ENCODE measurements around the gene VASH1.

Gene VASH1

GRCh38 chr14:76784881-76785280 is 23.6 kb downstream of the VASH1 start:
- no peak for DNase-seq (ENCODE audit: low read depth)

- DNase-seq (ENCODE audit: low read depth) = no peak
Observed at GRCh38 chr14:76786601-76787000, 25.3 kb downstream of the VASH1 start.

- no peak for DNase-seq (ENCODE audit: low read depth)
Observed at GRCh38 chr14:76792422-76792821, 31.2 kb downstream of the VASH1 start.

- DNase-seq (ENCODE audit: low read depth) = no peak
Observed at GRCh38 chr14:76793324-76793723, 32.1 kb downstream of the VASH1 start.

GRCh38 chr14:76793956-76794355 is 32.7 kb downstream of the VASH1 start:
- DNase-seq (ENCODE audit: low read depth) = no peak

GRCh38 chr14:76806446-76806845 is 45.2 kb downstream of the VASH1 start:
- no peak for DNase-seq (ENCODE audit: low read depth)

- no peak for DNase-seq (ENCODE audit: low read depth)
Observed at GRCh38 chr14:76808011-76808410, 46.7 kb downstream of the VASH1 start.

- DNase-seq (ENCODE audit: low read depth) = no peak
Observed at GRCh38 chr14:76808990-76809389, 47.7 kb downstream of the VASH1 start.

GRCh38 chr14:76810525-76810924 is 49.3 kb downstream of the VASH1 start:
- DNase-seq (ENCODE audit: low read depth) = no peak

- DNase-seq (ENCODE audit: low read depth) = peak; percentile 9
Observed at GRCh38 chr14:76810953-76811400, 49.7 kb downstream of the VASH1 start.

GRCh38 chr14:76811561-76811960 is 50.3 kb downstream of the VASH1 start:
- no peak for DNase-seq (ENCODE audit: low read depth)

- DNase-seq (ENCODE audit: low read depth) = no peak
Observed at GRCh38 chr14:76812093-76812421, 50.8 kb downstream of the VASH1 start.

GRCh38 chr14:76812422-76813383 is 51.4 kb downstream of the VASH1 start, which contains the start of gene ANGEL1:
Gene ANGEL1, minus strand, starts transcription at chr14:76812882. Its CDS starts 55 bp downstream, at chr14:76812827.
- DNase-seq (ENCODE audit: low read depth) = peak; percentile 60

GRCh38 chr14:76814726-76815645 is 53.7 kb downstream of the VASH1 start:
- no peak for DNase-seq (ENCODE audit: low read depth)

- no peak for DNase-seq (ENCODE audit: low read depth)
Observed at GRCh38 chr14:76820700-76821099, 59.4 kb downstream of the VASH1 start.

GRCh38 chr14:76826122-76826521 is 64.9 kb downstream of the VASH1 start, which contains the start of gene LRRC74A:
Gene LRRC74A, plus strand, starts transcription at chr14:76826408. Its CDS starts 290 bp downstream, at chr14:76826698.
- DNase-seq (ENCODE audit: low read depth) = no peak

GRCh38 chr14:76827696-76828296 is 66.5 kb downstream of the VASH1 start:
- no peak for DNase-seq (ENCODE audit: low read depth)

- no peak for DNase-seq (ENCODE audit: low read depth)
Observed at GRCh38 chr14:76828339-76829012, 67.2 kb downstream of the VASH1 start.

GRCh38 chr14:76829013-76829365 is 67.7 kb downstream of the VASH1 start:
- DNase-seq (ENCODE audit: low read depth) = no peak

GRCh38 chr14:76829650-76830421 is 68.6 kb downstream of the VASH1 start:
- DNase-seq (ENCODE audit: low read depth) = no peak

GRCh38 chr14:76830556-76830955 is 69.3 kb downstream of the VASH1 start:
- no peak for DNase-seq (ENCODE audit: low read depth)
